HCT116 (cell line): ENCODE results near the gene SEC14L1.

Experiments
- CTCF ChIP-seq, 3 experiments: fragments of 200-600 bp in 1 of 3; sonication (generic) in 1 of 3; IDR thresholded peaks in 2 of 3; conservative IDR thresholded peaks in 1 of 3; 2 replicates each; pipeline ENCODE4 v1.5.1; 2012 to 2017; ENCODE audit warnings: low read depth in 2 of 3, low read length in 2 of 3, antibody characterized with exemption in 1 of 3, borderline replicate concordance in 1 of 3, control low read depth in 1 of 3, mild to moderate bottlenecking in 1 of 3, mixed read lengths in 1 of 3, mixed run types in 1 of 3, moderate library complexity in 1 of 3; ENCODE audit not compliant: insufficient read depth in 1 of 3
- EZH2phosphoT487 ChIP-seq: fragments of 200-600 bp; IDR thresholded peaks from 2 replicates; pipeline ENCODE4 v1.6.1; 2018; ENCODE audit warnings: antibody characterized with exemption, borderline replicate concordance
- POLR2AphosphoS5 ChIP-seq: IDR thresholded peaks from 2 replicates; pipeline ENCODE4 v1.6.1; 2011; ENCODE audit warnings: mild to moderate bottlenecking, low read depth, low read length, moderate library complexity

- TF ChIP-seq EZH2phosphoT487 (no peak), POLR2AphosphoS5 (no peak), CTCF (IDR thresholded peaks at IDR 0.05 in 2 of 3, conservative IDR thresholded peaks at IDR 0.05 in 1 of 3; ENCODE audit: borderline replicate concordance in 1 of 3, insufficient read depth in 1 of 3, low read depth in 2 of 3, low read length in 2 of 3) (no peak)
These were observed 37.3 kb downstream of the SEC14L1 start for GRCh38 chr17:77178050-77178449.
